Fibroblast of villous mesenchyme (primary cell): ENCODE results near the gene CAMKK1. TPM values are rescaled to one million over a fixed set of nuclear protein-coding genes. Genes with fewer than 3 reads are reported as not detected.

ENCODE experiments used
- DNase-seq: peaks from one replicate; pipeline ENCODE4 v3.0.0-alpha.2; 2010; ENCODE audit warnings: low read depth
- H3K4me3 ChIP-seq: 2 replicates; pipeline ENCODE4 v1.5.1; 2011; ENCODE audit warnings: low read depth, mild to moderate bottlenecking, low read length
- total RNA-seq: library from RNA; depleted of rRNA; stranded (reverse); fragments of >200 nt; gene quantifications from 2 replicates; pipeline ENCODE4 v1.2.3, GENCODE V29; 2012
- TF ChIP-seq, protein P1 (sequence below): IDR thresholded peaks from 2 replicates; pipeline ENCODE4 v1.5.1; 2012; ENCODE audit warnings: low read depth, mild to moderate bottlenecking, low read length; ENCODE audit not compliant: insufficient read depth

Gene CAMKK1
- total RNA-seq, 1 donor = 2.2 TPM

DNA sequence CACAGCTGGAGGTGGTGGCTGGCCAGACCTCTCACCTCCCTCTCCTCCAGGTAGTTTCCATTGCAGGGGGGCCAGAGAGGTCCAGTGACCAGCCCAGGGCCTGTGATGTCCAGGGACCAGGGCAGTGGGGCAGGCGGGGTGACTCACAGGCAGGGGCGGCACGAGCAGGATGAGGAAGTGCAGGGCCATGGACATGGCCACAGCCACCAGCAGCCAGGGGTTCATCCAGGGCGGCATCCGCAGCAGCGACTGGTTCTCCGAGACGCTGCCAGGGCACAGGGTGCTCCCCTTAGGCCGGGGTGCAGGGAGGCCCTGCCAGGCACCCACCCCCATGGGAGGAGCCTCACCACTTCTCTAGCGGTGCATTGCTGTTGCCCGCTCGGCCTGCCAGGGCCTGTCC, 36.3 kb upstream of the CAMKK1 start:
- DNase-seq = no peak
- H3K4me3 ChIP-seq = no peak overlapping the region
- TF ChIP-seq, protein P1, sequence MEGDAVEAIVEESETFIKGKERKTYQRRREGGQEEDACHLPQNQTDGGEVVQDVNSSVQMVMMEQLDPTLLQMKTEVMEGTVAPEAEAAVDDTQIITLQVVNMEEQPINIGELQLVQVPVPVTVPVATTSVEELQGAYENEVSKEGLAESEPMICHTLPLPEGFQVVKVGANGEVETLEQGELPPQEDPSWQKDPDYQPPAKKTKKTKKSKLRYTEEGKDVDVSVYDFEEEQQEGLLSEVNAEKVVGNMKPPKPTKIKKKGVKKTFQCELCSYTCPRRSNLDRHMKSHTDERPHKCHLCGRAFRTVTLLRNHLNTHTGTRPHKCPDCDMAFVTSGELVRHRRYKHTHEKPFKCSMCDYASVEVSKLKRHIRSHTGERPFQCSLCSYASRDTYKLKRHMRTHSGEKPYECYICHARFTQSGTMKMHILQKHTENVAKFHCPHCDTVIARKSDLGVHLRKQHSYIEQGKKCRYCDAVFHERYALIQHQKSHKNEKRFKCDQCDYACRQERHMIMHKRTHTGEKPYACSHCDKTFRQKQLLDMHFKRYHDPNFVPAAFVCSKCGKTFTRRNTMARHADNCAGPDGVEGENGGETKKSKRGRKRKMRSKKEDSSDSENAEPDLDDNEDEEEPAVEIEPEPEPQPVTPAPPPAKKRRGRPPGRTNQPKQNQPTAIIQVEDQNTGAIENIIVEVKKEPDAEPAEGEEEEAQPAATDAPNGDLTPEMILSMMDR = no peak

DNA sequence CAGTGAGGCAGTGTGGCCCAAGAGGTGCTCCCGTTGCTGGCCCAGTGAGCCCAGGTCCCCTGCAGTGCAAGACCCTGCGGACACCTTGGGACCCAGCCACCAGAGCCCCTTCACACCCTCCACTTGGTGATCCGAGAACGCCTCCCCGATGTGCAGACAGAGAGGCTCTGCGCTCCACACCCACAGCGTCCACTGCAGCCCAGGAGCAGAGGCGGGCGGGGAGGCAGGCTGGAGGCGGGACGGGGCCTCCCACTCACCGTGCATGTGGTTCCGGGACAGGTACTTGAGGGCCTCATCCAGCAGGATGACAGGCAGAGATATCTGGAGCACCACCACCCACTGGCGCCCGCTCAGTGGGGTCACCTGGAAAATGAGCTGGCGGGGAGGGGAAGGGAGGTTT, 35.6 kb upstream of the CAMKK1 start:
- no peak for DNase-seq
- no peak overlapping the region for H3K4me3 ChIP-seq
- TF ChIP-seq, protein P1 = no peak

DNA sequence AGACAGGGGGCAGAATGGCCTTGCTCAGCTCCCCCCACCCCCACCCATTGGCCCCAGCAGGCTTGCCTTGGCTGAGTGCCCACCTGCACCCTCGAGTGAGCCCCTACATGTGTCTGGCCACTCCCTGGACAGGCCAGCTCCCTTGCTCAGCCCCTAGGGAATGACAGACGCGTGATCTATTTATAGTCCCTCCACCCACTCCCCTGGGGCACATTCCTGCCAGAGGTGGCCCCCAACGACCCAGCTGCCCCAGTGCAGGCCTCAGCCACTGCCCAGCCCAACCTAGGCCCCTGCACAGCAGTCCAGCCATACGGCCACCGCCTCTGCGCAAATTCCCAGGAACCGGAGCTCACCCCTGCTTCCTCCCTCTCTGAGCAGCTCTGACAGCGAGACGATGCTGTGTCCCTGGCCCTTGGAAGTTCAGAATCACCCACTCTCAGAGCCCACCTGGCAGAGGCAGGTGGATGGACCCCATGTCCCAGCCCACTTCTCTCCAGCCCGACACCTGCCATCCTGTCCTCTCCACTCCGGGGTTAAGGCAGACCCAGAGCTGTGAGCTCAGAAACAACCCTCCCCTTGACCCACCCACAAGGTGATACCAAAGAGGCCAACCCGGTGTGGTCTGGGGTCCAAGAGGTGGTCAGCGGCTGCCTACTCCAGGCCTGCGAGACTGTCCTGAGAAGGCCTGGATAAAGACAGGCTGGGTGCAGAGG, 34.9 kb upstream of the CAMKK1 start:
- H3K4me3 ChIP-seq = no peak overlapping the region
- TF ChIP-seq, protein P1 = no peak
- no peak for DNase-seq

DNA sequence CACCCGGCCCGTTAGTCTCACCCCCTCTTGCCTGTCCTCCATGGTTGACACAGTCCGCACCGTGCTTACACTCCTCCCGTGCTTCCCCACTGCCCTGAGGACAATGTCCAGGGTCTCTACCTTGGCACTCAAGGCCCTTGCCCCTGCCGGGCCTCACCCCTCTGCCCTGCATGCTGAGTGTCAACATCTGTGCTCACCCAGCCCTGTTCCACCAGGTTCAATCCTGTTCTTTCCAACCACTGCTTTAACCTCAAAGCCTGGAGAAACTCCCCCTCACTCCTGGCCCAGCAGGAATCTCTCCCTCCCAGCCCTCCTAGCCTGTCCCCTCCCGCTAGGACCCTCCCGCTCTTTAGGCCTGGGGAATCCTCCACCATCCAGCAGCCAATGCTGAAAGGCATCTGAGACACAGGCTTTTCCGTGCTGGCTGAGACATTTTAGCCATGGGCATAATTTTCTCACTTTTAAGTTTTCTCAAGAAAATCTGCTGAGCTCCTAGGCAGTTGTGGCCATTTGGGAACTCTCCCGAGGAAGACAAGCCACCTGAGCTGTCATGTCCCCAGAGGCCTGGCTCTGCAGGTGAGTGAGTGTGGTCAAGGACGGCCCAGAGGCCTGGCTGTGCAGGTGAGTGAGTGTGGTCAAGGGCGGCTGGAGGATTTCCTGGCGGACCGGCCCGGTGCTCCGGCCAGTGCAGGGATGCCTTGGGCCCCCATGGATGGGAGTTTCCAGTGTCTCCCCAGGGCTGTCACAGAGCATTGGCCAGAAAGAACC, 34.2 kb upstream of the CAMKK1 start:
- TF ChIP-seq, protein P1 = no peak
- no peak overlapping the region for H3K4me3 ChIP-seq
- no peak for DNase-seq

DNA sequence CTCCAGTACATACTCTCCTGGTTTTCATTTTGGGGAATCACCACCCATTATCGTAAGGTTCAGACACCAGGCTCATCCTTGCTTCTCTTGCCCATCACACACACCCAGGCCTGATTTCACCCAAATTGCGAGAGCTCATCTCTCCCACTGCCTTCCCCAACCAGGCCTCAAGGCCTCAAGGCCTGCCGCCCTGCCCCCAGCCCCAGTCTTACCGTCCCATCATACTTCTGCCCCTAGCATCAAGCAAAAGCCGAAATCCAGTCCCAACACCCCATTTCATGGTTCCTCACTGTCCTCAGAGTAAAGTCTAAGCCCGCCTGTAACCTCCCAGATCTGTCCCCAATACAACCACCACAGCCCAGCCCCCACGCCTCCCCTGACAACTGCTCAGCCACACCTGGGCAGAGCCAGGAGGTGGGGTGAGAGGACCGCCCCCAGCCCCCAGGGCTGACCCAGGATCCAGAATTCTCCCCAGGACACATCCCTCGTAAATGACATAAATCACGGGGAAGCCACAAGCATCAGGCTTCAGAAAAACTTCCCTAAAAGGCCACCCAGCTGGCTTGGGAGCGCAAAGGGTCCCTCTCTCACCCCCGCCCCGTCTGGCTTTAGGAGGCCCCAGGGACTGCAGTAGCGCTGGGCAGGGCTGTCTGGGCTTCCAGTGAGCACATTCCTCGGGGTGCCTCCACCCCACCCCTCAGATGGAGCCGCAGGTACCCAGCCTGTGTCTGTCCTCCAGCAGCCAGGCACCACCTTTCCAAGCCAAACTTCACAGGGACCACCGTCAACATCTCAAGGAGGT, 33.0 kb upstream of the CAMKK1 start:
- no peak overlapping the region for H3K4me3 ChIP-seq
- TF ChIP-seq, protein P1 = no peak

DNA sequence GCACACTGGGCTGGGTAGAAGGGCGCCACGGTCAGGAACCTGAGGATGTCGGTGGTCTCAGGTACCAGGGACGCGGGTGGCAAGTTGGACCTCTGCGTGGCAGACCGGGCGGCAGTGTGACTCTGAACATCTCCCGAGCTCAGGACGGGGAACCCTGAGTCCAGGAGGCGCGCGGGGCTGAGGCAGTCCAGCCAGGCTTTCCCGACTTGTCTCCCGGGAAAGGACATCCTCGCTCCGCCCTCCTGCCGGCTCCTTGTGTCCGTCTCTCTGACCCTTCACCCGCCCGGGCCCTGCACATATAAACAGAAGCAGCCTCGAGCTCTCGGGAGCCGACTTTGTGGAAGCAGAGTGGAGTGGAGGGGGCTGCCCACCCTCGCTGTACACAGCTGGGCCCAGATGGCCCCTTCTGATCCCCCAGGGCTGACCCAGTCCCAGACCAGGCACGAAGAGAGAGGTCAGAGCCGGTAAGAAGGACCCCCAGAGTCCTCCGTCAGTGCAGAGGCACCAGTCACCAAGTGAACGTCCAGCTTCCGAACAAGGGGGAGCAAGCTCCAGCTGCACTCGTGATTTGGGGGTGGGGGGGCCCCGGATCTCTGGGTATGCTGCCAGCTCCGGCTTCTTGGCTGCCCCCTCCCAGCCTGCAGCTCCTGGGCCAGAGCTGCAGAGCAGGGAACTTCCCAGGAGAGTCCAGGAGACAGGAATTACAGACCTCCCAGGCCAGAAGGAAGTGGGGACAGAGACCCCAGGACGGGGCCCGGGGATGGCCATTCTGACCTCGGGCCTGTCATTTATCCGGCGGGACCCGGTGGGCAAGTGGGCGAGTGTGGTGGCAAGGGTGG, 31.9 kb upstream of the CAMKK1 start:
- DNase-seq = peak; percentile 49
- TF ChIP-seq, protein P1 = no peak
- H3K4me3 ChIP-seq = no peak overlapping the region

More for the DNA sequence above, 33.0 kb upstream of the CAMKK1 start:
- no peak for DNase-seq
